HT1080 (cell line): Measurements from ENCODE around the gene ANKRD18B. TPM values are rescaled to one million over a fixed set of nuclear protein-coding genes. Genes with fewer than 3 reads are reported as not detected.
"Not testable (repeated sequence)": the region's sequence is repeated elsewhere in the genome, so short reads cannot be mapped to it uniquely, and the experiment has no call there.

Source experiments
- DNase-seq: peaks from one replicate; pipeline ENCODE4 v3.0.0-alpha.2; 2015; ENCODE audit warnings: low read depth
- total RNA-seq: library from RNA; depleted of rRNA; stranded (reverse); fragments of >200 nt; shearing (Covaris generic); gene quantifications from 2 replicates; pipeline ENCODE4 v1.2.3, GENCODE V29; 2014

ANKRD18B gene
- total RNA-seq, 1 experiment from 2014 or later: 15.0 TPM

DNA sequence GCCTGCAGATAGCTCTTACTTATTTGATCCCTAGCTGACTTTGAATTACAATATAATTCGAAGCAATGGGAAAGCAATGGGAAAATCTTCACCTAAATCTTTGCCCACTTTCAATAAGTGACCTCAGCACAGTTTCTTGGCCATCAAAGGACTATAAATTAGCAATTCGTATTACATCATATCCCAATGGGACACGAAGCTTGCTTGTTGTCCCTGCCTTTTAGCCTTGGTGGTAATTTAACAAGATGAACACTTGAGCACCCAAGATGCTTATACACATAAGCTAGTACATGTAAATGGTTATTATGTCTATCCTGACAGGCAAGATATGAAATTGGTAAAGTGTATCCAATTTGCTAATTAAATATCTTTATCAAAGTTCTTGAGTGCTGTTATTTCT, 9.9 kb downstream of the ANKRD18B start:
- DNase-seq: not testable (repeated sequence)

DNA sequence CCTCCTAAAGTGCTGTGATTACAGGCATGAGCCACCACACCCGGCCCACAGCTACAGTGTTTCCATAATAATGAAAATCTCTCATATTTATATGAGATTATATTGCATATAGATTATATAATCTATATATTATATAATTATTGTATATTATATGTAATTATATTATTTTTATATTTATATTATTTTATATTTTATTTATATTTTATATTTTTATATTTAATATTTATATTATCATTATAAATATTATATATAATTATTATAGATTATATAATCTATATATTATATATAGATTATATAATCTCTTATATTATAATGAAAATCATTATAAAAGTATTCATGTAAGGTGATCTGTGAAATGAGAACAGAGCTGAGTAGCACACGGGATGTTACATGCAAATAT, 11.5 kb downstream of the ANKRD18B start:
- no peak for DNase-seq

DNA sequence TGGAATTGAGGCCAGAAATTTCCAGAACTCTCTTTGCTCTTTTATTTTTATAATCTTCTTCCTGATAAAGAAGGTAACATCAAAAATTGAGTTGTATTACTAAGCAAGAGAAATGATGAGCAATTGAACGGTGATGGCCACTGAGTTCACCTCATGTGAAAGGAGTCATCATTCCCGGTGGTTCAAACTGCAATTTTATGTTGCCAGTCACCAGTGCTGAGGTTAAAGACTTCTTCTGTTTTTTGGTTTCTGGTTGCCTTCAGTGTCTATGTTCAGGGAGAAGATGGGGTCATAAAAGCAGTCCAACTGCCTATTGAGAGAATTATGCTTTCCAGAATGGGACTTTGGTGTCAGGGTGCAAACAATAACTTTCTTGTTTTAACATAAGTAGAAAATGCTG, 19.4 kb downstream of the ANKRD18B start:
- peak; percentile 27 for DNase-seq

DNA sequence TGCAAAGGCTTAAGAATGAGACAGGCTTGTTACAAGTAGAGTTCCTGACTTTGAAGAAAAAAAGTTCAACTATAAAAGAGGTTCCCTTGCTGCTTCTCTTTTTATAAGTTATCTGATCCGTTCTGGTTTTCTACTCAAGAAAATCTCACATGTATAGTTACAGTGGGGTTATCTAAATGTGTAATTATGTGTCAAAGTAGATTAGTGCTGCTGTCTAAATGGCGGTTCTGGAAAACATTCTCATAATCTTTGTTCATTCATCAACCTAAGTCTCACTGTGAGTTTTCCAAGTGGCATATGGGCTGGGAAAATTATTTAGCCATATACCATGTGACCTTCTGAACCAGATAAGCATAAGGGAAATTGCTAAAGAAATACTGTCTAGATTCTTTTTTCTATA, 21.7 kb downstream of the ANKRD18B start:
- DNase-seq: not testable (repeated sequence)

DNA sequence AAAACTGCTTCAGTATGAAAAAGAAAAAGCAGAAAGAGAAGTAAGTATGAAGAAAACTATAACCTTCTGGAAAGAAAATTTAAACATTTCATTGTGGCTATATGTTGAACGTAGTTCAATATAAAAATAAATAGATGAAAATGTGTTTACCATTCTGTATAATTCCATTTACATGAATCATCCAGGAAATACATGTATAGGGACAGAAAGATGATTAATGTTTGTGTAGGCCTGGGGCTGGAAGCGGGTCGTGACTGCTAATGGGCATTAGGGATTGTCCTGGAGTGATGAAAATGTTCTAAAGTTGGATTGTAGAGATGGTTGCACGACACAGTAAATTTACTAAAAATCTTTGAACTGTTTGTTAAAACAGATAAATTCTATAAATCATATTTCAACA, 24.8 kb downstream of the ANKRD18B start:
- DNase-seq: not testable (repeated sequence)

DNA sequence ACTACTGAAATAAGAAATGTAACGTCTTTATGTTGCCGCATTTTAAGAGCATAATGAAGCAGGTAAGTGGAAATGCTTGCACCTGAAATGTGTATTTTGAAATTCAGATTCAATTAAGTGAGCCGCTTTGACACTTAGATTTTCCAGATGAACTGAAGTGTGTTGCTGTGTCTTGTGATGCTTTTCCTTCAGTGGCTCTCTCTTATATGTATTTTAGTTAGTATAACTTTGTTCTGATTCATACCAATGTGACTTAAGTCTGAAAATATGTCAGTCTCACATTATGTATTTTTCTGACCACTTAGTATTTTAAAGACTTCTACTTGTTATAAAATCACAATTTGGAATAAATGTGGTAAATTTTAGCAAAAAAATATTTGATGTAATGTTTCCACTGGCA, 25.4 kb downstream of the ANKRD18B start:
- not testable (repeated sequence) for DNase-seq

DNA sequence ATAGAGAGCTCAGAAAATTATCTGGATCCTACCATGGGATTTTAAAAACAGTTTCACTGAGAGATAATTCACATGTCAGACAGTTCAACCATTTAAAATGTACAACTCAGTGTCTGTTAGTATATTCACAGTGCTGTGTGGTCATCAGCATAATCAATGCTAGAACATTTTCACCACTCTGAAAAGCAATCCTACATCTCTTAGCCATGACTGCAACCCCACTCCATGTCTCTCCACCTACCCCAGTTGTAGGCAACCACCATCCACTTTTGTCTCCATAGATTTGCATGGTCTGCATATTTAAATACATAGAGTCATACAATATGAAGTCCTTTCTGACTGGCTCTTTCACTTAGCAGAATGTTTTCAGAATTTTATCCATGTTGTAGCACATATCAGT, 27.1 kb downstream of the ANKRD18B start:
- not testable (repeated sequence) for DNase-seq

DNA sequence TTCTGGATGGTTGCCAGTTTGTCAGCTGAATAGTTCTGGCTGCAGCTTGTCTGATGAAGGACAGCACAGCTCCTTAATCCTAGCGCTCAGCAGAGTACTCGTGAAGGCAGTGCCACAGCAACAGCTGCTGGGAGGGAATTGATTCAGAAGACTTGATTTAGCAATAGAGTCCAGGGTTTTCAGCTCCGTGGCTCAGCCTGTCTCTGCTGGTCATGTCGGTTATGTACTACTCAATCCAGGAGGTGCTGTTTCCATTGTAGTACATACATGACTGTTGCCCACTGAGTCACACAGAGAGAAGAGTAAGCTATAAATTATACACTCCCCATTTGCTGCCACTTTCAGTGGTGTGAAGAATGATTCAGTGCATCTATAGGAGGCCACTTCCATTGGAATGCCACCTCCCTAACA, 28.3 kb downstream of the ANKRD18B start:
- DNase-seq: not testable (repeated sequence)

DNA sequence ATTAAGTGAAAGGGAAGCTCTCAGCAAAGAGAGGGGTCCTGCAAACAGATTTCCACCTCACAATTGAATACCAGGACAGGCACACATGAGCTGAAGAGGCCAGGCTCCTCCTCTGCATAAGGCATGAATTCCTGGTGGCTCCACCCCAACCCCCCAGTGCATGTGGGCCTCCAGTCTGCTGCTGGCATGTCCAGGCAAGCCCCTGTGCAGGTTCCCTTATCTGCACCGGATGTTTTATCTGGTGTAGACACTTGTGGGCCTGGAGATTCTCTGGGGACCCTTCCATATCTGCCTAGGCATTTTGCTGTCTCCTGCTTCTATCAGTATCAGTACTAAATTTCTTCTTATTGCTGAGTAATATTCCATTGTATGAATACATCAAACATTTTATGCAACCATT, 36.2 kb downstream of the ANKRD18B start:
- peak; percentile 58 for DNase-seq

DNA sequence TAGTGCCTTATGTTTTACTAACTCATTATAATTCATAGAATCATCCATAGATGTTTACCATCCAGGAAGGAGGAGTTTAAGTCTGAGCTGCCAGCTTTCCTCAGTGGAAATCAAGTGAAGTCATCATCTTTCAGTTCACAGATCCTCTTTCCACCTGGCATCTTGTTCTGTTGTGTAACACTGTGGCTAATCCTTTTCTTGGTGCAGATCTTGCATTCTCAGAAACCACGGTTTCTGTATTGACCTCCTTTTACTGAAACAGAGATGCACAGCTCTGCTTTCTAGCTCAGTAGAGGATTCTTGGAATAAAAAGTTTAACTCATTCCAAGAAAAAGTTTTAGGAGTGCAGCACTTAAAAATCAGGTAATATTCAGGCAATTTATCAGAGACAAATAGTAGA, 38.1 kb downstream of the ANKRD18B start:
- DNase-seq: not testable (repeated sequence)

DNA sequence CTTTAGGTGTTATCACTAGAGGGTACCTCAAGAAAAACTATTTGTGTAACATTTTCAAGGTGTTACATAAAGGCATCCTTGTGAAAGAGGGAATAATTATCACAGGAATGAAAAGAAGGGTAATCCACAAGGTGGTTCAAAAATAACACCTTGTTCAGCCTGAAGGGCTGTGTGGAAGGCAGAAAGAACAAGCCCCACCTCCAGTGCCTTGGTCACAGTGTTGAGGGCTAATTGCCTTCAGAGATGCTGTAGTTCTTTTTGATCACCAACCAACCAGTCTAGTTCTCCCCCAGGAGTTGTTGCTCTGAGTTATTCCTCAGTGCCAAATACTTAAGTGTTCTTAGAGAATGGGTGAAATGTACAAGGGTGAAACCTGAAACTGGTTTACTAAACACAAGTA, 43.7 kb downstream of the ANKRD18B start:
- DNase-seq: not testable (repeated sequence)

DNA sequence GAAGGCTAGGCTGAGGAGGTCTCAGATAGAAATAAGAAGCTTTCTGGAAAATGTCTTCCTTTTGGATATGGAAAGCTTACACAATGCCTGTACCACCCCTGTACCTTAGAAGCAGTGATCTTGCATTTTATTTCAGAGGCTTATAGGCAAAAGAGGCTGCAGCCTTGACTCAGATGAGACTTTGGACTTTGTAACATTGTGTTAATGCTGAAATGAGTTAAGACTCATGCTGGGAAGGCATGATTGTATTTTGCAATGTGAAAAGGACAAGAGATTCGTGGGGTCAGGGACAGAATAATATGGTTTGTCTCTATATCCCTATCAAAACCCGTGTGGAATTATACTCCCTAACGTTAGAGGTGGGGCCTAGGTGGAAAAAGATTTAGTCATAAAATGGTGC, 53.7 kb downstream of the ANKRD18B start:
- not testable (repeated sequence) for DNase-seq

DNA sequence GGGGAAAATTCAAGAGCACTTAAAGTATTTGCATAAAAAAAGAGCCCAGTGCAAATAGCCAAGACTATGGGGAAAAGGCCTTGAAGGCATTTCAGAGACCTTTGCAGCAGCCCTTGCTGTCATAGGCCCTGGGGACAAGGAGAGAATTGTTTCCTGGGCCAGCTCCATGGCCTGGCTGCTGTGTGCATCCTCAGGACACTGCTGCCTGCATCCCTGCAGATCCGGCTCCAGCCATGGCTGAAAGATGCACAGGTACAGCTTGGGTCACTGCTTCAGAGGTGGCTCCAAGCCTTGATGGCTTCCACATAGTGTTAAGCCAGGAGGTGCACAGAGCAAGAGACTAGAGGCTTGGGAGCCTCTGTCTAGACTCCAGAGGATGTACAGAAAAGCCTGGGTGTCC, 55.9 kb downstream of the ANKRD18B start:
- DNase-seq: not testable (repeated sequence)

DNA sequence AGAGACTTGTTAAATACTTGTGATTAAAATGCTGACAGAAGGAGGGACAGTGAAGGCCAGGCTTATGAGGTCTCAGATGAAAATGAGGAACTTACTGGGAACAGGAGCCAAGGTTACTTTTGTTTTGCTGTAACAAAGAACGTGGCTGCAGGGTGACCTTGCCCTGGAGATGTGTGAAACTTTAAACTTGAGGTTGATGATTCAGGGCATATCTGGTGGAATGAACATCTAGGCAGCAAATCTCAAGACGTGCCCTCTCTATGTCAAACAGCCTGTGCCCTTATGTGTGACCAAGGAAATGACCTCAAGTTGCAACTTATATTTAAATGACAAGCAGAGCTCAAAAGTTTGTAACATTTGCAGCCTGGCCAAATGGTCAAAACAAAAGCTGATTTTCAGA, 58.6 kb downstream of the ANKRD18B start:
- peak; percentile 38 for DNase-seq

DNA sequence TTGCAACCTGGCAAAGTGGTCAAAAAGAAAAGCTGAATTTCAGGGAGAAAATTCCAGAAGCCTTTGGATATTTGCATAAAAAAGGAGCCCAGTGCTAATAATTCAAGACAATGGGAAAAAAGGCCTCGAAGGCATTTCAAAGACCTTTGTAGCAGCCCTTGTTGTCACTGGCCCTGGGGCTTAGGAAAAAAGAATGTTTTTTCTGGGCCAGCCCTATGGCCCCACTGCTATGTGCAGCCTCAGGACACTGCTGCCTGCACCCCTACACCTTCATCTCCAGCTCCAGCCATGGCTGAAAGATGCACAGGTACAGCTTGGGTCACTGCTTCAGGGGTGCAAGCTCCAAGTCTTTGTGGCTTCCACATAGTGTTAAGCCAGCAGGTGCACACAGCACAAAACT, 62.1 kb downstream of the ANKRD18B start:
- not testable (repeated sequence) for DNase-seq

DNA sequence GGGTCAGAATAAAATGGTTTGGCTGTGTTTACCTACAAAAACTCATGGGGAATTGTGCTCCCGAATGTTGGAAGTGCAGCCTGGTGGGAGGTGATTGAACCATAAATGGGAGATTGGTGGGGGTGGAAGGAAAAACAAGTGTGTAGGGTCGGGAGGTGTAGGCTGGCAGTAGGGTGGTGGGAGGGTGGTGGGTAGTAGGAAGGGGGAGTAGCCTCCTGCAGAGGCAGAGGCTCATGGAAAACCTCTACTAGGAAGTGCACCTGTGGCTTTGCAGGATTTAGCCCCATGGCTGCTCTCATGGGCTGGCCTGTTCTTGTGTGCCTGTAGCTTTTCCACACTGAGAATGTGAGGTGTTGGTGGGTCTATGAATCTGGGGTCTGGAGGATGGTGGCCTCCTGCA, 63.7 kb downstream of the ANKRD18B start:
- DNase-seq: not testable (repeated sequence)

DNA sequence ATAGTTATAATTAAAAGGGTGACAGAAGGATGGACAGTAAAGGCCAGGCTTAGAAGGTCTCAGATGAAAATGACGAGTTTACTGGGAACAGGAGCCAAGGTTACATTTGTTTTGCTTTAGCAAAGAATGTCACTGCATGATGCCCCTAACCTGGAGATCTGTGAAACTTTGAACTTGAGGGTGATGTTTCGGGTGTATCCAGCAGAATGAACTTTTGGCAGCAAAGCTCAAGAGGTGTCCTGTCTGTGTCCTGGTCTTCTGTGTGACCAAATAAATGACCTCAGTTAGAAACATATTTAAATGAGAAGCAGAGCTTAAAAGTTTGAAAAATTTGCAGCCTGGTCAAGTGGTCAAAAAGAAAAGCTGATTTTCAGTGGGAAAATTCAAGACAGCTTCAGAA, 64.8 kb downstream of the ANKRD18B start:
- DNase-seq: not testable (repeated sequence)

DNA sequence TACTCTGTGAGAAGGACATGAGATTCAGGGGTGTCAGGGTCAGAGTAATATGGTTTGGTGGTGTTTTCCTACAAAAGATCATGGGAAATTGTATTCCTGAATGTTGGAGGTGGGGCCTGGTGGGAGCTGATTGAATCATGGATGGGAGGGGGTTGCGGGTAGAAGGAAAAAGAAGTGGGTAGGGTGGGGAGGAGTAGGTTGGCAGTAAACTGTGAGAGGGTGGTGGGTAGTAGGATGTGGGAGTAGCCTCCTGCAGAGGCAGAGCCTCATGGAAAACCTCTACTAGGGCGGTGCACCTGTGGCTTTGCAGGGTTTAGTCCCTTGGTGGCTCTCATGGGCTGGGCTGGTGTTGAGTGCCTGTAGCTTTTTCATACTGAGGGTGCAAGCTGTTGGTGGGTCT, 66.8 kb downstream of the ANKRD18B start:
- not testable (repeated sequence) for DNase-seq

DNA sequence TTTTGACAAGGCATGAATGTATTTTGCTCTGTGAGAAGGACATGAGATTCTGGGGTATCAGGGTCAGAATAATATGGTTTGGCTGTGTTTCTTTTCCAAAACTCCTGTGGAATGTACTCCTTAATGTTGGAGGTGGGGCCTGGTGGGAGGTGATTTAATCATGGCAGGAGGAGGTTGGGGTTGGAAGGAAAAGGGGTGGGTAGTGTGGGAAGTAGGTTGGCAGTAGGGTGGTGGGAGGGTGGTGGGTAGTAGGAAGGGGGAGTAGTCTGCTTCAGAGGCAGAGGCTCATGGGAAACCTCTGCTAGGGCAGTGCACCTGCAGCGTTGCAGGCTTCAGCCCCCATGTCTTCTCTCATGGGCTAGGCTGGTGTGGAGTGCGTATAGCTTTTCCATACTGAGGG, 72.9 kb downstream of the ANKRD18B start:
- DNase-seq: not testable (repeated sequence)

DNA sequence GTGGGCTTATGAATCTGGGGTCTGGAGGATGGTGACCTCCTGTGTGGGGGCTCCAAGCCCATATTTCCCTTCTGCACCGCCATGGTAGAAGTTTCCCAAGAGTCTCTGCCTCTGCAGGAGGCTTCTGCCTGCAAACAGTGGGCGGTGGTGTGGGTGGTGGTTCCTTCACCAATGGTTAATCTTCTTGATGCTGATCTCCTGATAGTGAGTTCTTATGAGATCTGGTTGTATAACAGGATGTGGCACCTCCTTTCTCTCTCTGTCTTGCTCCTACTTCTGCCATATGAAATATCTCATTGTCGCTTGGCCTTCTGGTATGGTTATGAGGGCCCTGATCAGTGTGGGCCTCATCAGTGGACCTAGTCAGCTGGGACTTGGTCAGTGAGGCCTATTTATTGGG, 73.3 kb downstream of the ANKRD18B start:
- DNase-seq: not testable (repeated sequence)

DNA sequence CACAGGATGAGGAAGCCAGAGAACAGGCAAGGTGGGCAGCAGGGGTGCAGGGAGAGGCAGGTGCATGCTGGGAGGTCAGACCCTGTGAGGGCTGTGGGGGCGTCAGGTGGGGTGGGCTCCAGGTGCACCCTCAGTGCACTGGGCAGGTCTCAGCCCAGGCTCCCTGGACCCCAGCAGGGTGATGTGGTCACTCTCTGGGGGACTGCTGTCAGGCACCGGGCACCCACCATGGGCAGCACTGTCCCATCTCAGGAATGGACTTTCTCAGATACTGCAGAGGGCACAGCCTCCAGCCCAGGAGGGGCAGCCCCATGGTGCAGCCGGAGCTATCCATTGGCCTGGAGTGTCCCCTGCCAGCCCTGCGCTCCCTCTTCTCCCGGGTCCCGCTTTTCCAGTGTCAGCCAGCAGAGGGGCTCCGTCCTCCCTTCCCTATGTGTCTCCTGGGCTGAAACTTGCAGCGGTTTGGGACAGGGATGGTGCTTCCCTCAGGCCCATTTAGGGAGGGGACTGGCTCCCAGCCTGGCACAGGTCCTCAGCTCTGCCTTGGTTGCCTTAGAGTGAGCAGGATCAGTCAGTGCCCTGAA, 74.8 kb downstream of the ANKRD18B start:
- not testable (repeated sequence) for DNase-seq

DNA sequence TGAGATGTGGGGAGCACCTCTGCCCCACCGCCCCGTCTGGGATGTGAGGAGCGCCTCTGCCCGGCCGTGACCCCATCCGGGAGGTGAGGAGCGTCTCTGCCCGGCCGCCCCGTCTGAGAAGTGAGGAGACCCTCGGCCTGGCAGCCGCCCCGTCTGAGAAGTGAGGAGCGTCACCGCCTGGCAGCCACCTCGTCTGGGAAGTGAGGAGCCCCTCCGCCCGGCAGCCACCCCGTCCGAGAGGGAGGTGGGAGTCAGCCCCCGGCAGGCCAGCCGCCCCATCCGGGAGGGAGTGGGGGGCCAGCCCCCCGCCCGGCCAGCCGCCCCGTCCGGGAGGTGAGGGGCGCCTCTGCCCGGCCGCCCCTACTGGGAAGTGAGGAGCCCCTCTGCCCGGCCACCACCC, 76.9 kb downstream of the ANKRD18B start:
- not testable (repeated sequence) for DNase-seq

DNA sequence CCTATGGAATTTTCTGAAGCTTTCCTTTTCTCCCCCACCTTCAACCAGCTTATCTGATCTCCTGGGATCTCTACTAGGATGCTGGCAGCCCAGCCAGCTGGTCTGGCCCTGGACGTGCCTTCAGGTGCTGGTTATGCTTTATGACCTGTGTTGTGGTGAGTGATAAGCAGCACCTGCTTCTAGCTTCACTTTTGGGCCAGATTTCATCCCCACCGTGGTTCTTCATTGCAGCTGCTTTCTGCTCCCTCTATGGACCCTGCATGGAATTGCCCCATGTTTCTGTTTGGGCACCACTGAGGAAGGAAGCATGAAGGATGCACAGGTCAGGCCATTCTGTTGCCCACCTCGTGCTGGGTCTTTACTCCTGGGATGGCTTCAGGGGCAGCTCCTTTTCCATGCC, 80.2 kb downstream of the ANKRD18B start:
- not testable (repeated sequence) for DNase-seq

DNA sequence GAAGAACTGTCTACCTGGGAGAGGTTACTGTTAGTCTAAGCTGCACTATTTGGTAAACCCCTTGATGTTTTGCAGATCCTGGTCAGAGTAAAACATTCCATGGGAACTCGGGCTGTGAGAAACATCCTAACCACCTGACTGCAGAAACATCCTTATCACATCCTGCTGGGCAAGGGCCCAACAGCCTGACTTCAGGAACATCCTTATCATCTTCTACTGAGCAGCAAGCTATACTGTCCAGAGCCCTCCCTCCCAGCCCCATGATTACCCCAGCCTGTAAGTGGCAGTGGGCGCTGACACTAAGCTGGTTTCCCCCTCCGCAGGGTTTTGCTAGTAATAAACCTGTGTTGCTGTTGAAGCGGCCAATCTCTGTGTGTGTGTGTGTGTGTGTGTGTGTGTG, 80.9 kb downstream of the ANKRD18B start:
- not testable (repeated sequence) for DNase-seq
